ENCODE data around the gene VPS33B. TPM values are rescaled to one million over a fixed set of nuclear protein-coding genes. Genes with fewer than 3 reads are reported as not detected.

VPS33B gene
- total and polyA plus RNA-seq, 2 of the 13 experiments (the other 11 are each of a cell fraction or from before 2014, with no cell fraction given): 15.8 to 16.5 TPM

DNA sequence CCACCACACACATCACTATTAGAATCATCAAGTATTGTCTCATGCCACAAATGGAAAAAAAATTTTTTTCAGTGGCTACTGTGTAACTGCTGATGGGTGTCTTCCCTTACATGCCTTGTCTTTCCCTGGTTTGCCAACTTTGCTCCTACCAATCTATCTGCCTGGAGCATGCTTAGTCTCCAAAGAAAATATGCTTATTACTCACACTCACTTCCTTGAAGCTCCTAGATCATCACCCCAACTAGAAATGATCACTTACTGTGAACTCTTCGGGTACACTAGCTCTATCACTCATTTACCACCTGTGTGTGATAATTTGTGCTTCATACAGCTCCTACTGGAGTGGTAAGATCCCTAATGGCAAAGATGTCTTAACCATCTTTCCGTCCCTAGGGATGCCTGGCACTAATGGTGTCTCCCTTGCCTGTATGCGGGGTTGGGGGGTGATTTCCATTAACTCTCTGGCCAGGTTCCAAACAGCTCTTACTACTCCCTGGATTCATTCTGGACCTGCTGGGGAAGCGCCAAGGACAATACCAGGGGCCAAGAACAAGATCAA is 799 bp downstream of the VPS33B start:
- POLR2A ChIA-PET: interaction anchor here (0.8 to 2.1 kb wide), 3 partner anchors 19 to 90 kb away, joined by 3 to 4 read pairs (median 3); partner anchors contain the start of gene PRC1
- 0% methylated on average over 4 of the region's 4 CpGs for whole genome bisulfite sequencing (ENCODE audit: low lambda C conversion rate)
- Histone ChIP-seq H3K4me3 (replicated peaks in 1 of 3; ENCODE audit: insufficient read depth in 1 of 3, low read depth in 2 of 3, low read length in 3 of 3) (peak overlapping the region; percentile 87 to 97 (median 95)), H3K27me3 (ENCODE audit: control insufficient read depth in 1 of 2, insufficient read depth in 2 of 2, low read length in 2 of 2) (no peaks in the 10 kb centered on the region; a peak in 1 of 5 replicates), H3K9me3 (ENCODE audit: low read length) (no peaks in the 10 kb centered on the region), H2AFZ (ENCODE audit: low read length) (no peak overlapping the region), H3K4me2 (ENCODE audit: low read depth, low read length) (peak overlapping the region; percentile 87), H3K9ac (ENCODE audit: insufficient read depth, low read depth, low read length) (peak overlapping the region; percentile 88), H4K20me1 (ENCODE audit: insufficient read depth, low read length) (no peaks in the 10 kb centered on the region), H3K79me2 (ENCODE audit: insufficient read depth, low read length) (peaks cover 19% of the 10 kb centered on the region), H3K36me3 (replicated peaks in 1 of 2; ENCODE audit: control insufficient read depth in 1 of 2, insufficient read depth in 2 of 2, low read length in 2 of 2) (peaks cover 3% of the 10 kb centered on the region in 2 experiments; a peak in 3 of 5 replicates), H3K4me1 (ENCODE audit: insufficient read depth, low read length) (peaks cover 20% of the 10 kb centered on the region), H3K27ac (ENCODE audit: extremely low read length, insufficient read depth, low read length) (peak overlapping the region; percentile 62)
- in situ Hi-C loops (cut with HindIII; ENCODE audit: extremely low pct_ligation_motif_present, low pct_unique_long_range_greater_than_20kb) (no loop called here), intact Hi-C loops (cut with micrococcal nuclease; ENCODE audit: unreplicated experiment) (no loop called here)
- no peak for FAIRE-seq
- peak; percentile 5 for DNase-seq (ENCODE audit: low spot score)
- peak; percentile 44 for ATAC-seq
- CTCF ChIA-PET (ENCODE audit: low intra/inter-chr PET ratio, low total read pairs): interaction anchor here (1.1 kb wide), 1 partner anchor 28 kb away, joined by 3 read pairs; no protein-coding TSS in a partner anchor
- no TSS peak for BruUV-seq (replicated peaks)
- TF ChIP-seq, protein P1, sequence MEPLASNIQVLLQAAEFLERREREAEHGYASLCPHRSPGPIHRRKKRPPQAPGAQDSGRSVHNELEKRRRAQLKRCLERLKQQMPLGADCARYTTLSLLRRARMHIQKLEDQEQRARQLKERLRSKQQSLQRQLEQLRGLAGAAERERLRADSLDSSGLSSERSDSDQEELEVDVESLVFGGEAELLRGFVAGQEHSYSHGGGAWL (CRISPR knock-in tag; IDR thresholded peaks at IDR 0.05): no peak
- TF ChIP-seq XRCC5 (optimal IDR thresholded peaks at IDR 0.05; ENCODE audit: low read length) (no peak), RFXANK (CRISPR knock-in tag; IDR thresholded peaks at IDR 0.05) (no peak), ZNF44 (CRISPR knock-in tag; IDR thresholded peaks at IDR 0.05) (no peak), NFE2L2 (IDR thresholded peaks at IDR 0.05; ENCODE audit: low read length) (no peak), ZNF329 (CRISPR knock-in tag; IDR thresholded peaks at IDR 0.05; ENCODE audit: low read depth) (no peak), PRMT3 (CRISPR knock-in tag; IDR thresholded peaks at IDR 0.05; ENCODE audit: borderline replicate concordance, low read depth) (no peak)
- TF ChIP-seq, protein P2, sequence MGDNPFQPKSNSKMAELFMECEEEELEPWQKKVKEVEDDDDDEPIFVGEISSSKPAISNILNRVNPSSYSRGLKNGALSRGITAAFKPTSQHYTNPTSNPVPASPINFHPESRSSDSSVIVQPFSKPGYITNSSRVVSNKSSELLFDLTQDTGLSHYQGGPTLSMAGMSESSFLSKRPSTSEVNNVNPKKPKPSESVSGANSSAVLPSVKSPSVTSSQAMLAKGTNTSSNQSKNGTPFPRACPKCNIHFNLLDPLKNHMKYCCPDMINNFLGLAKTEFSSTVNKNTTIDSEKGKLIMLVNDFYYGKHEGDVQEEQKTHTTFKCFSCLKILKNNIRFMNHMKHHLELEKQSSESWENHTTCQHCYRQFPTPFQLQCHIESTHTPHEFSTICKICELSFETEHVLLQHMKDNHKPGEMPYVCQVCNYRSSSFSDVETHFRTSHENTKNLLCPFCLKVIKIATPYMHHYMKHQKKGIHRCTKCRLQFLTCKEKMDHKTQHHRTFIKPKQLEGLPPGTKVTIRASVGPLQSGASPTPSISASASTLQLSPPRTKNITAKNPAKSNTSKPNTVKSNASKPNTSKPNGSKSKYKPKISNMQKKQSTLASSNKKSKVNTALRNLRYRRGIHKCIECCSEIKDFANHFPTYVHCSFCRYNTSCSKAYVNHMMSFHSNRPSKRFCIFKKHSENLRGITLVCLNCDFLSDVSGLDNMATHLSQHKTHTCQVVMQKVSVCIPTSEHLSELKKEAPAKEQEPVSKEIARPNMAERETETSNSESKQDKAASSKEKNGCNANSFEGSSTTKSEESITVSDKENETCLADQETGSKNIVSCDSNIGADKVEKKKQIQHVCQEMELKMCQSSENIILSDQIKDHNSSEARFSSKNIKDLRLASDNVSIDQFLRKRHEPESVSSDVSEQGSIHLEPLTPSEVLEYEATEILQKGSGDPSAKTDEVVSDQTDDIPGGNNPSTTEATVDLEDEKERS (CRISPR knock-in tag; IDR thresholded peaks at IDR 0.05): no peak
- TF ChIP-seq, protein P3, sequence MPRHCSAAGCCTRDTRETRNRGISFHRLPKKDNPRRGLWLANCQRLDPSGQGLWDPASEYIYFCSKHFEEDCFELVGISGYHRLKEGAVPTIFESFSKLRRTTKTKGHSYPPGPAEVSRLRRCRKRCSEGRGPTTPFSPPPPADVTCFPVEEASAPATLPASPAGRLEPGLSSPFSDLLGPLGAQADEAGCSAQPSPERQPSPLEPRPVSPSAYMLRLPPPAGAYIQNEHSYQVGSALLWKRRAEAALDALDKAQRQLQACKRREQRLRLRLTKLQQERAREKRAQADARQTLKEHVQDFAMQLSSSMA (CRISPR knock-in tag; IDR thresholded peaks at IDR 0.05): no peak
- TF ChIP-seq, protein P4, sequence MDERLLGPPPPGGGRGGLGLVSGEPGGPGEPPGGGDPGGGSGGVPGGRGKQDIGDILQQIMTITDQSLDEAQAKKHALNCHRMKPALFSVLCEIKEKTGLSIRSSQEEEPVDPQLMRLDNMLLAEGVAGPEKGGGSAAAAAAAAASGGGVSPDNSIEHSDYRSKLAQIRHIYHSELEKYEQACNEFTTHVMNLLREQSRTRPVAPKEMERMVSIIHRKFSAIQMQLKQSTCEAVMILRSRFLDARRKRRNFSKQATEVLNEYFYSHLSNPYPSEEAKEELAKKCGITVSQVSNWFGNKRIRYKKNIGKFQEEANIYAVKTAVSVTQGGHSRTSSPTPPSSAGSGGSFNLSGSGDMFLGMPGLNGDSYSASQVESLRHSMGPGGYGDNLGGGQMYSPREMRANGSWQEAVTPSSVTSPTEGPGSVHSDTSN (CRISPR knock-in tag; IDR thresholded peaks at IDR 0.05): no peak
- TF ChIP-seq, protein P5, sequence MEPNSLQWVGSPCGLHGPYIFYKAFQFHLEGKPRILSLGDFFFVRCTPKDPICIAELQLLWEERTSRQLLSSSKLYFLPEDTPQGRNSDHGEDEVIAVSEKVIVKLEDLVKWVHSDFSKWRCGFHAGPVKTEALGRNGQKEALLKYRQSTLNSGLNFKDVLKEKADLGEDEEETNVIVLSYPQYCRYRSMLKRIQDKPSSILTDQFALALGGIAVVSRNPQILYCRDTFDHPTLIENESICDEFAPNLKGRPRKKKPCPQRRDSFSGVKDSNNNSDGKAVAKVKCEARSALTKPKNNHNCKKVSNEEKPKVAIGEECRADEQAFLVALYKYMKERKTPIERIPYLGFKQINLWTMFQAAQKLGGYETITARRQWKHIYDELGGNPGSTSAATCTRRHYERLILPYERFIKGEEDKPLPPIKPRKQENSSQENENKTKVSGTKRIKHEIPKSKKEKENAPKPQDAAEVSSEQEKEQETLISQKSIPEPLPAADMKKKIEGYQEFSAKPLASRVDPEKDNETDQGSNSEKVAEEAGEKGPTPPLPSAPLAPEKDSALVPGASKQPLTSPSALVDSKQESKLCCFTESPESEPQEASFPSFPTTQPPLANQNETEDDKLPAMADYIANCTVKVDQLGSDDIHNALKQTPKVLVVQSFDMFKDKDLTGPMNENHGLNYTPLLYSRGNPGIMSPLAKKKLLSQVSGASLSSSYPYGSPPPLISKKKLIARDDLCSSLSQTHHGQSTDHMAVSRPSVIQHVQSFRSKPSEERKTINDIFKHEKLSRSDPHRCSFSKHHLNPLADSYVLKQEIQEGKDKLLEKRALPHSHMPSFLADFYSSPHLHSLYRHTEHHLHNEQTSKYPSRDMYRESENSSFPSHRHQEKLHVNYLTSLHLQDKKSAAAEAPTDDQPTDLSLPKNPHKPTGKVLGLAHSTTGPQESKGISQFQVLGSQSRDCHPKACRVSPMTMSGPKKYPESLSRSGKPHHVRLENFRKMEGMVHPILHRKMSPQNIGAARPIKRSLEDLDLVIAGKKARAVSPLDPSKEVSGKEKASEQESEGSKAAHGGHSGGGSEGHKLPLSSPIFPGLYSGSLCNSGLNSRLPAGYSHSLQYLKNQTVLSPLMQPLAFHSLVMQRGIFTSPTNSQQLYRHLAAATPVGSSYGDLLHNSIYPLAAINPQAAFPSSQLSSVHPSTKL (CRISPR knock-in tag; IDR thresholded peaks at IDR 0.05): no peak
